Osteocyte (in vitro differentiated cells): ENCODE results near the gene ZDBF2. TPM values are rescaled to one million over a fixed set of nuclear protein-coding genes. Genes with fewer than 3 reads are reported as not detected.

Experiments
- DNase-seq: peaks from one replicate; pipeline ENCODE4 v3.0.0; 2021; ENCODE audit warnings: mixed read lengths; ENCODE audit not compliant: unreplicated experiment; ENCODE audit errors: extremely low spot score
- H3K27ac Mint-ChIP-seq: one replicate; pipeline ENCODE4 v1.8.0; 2021; ENCODE audit warnings: mild to moderate bottlenecking, mixed read lengths; ENCODE audit not compliant: unreplicated experiment
- H3K27me3 Mint-ChIP-seq: one replicate; pipeline ENCODE4 v1.8.0; 2021; ENCODE audit warnings: mixed read lengths; ENCODE audit not compliant: unreplicated experiment
- H3K36me3 Mint-ChIP-seq: one replicate; pipeline ENCODE4 v1.8.0; 2021; ENCODE audit warnings: mixed read lengths; ENCODE audit not compliant: unreplicated experiment
- H3K4me1 Mint-ChIP-seq: one replicate; pipeline ENCODE4 v1.8.0; 2021; ENCODE audit warnings: mixed read lengths; ENCODE audit not compliant: unreplicated experiment
- H3K4me3 Mint-ChIP-seq: one replicate; pipeline ENCODE4 v1.8.0; 2021; ENCODE audit warnings: mild to moderate bottlenecking, moderate library complexity, mixed read lengths; ENCODE audit not compliant: unreplicated experiment
- H3K9me3 Mint-ChIP-seq: one replicate; pipeline ENCODE4 v1.8.0; 2021; ENCODE audit warnings: mixed read lengths; ENCODE audit not compliant: unreplicated experiment
- CTCF ChIP-seq: fragments of 200-600 bp; sonication (generic); IDR thresholded peaks from 2 replicates; pipeline ENCODE4 v1.5.0; 2021; ENCODE audit warnings: antibody characterized with exemption, mild to moderate bottlenecking, moderate library complexity
- total RNA-seq: library from RNA; stranded (reverse); gene quantifications from 2 replicates; pipeline ENCODE4 v1.2.1, GENCODE V29; 2021

Gene ZDBF2
- total RNA-seq, 1 donor from 2014 or later = 28.8 TPM

DNA sequence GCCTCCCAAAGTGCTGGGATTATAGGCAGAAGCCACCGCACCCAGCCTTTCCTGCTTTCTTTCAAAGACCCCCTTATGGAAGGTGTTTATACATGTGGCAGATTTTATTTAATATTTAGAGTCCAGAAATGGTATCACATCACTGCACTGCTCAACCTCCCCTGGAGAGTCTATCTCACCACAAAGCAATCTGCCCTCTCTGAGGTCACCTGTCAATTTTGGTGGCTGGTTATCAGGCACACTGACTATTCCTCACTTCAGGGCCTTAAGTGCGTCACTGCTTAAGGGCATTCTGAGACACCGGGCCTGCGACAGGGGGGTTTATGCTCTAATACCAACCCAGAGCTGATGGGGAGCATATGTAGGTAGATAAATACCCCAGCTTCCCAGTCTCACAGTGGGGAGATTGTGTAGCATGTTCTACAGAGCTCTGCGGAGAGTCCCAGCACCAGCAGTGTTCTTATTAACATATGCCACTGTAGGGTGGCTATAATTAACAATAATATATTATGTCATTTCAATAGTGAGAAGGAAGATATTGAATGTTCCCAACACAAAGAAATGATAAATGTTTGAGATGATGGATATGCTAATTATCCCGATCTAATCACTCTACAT lies 42.7 kb upstream of the ZDBF2 start:
- H3K27ac Mint-ChIP-seq = no peak overlapping the region
- DNase-seq = no peak
- peaks cover 21% of the 10 kb centered on the region for H3K4me1 Mint-ChIP-seq
- no peak for TF ChIP-seq CTCF
- H3K9me3 Mint-ChIP-seq = peaks cover 8% of the 10 kb centered on the region
- peaks cover 9% of the 10 kb centered on the region for H3K27me3 Mint-ChIP-seq
- H3K36me3 Mint-ChIP-seq = peaks cover 2% of the 10 kb centered on the region
- H3K4me3 Mint-ChIP-seq = no peak overlapping the region

- Mint-ChIP-seq H3K4me1 (peaks cover 21% of the 10 kb centered on the region), H3K36me3 (peaks cover 2% of the 10 kb centered on the region), H3K4me3 (no peak overlapping the region), H3K27ac (no peak overlapping the region), H3K27me3 (peaks cover 9% of the 10 kb centered on the region), H3K9me3 (peaks cover 8% of the 10 kb centered on the region)
- TF ChIP-seq CTCF = no peak
- DNase-seq = no peak
Observed at GRCh38 chr2:206232287-206233035, 42.0 kb upstream of the ZDBF2 start.

DNA sequence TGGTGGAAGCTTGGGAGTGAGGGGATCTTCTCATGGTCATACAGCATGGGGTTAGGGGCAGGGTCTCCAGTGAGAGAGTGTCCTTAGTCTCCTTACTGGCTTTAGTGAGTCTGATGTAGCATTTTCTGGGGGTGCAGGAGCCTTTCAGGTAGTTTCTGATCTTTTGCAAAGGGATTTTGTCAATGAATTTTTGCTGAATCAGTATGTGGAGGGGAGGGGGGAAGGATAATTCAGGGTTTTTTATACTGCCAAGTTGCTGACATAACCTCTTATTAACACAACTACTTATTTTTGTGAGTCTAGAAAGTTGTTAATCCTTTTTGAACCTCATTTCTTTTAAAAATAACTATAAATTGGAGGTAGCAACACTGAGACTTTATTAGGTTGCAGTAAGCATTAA lies 35.3 kb upstream of the ZDBF2 start:
- TF ChIP-seq CTCF = no peak
- Mint-ChIP-seq H3K36me3 (no peaks in the 10 kb centered on the region), H3K9me3 (peaks cover 5% of the 10 kb centered on the region), H3K27me3 (peaks cover 4% of the 10 kb centered on the region), H3K27ac (no peak overlapping the region), H3K4me3 (no peak overlapping the region), H3K4me1 (no peaks in the 10 kb centered on the region)
- DNase-seq = no peak

DNA sequence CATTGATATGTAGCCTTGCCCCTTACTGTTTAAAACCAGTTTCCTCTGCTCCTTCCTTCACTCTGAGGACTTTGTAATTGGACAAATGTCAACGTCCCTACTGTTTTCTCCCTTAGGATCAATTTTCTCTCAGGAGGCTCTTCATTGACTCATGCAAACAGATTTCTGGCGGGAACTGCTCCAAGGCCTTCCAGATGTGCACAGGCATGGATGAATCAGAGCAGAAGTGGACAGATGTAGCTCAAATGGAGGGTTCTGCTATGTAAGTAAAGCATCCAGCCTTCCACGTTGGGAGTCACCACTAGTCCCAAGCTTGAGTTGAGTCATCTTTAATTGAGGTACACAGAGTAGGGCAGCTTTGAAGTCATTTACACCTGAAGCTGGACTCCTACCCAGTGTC lies 34.1 kb upstream of the ZDBF2 start:
- no peak overlapping the region for H3K27ac Mint-ChIP-seq
- no peak for TF ChIP-seq CTCF
- H3K4me1 Mint-ChIP-seq = no peaks in the 10 kb centered on the region
- no peak for DNase-seq
- peaks cover 4% of the 10 kb centered on the region for H3K27me3 Mint-ChIP-seq
- H3K4me3 Mint-ChIP-seq = no peak overlapping the region
- H3K9me3 Mint-ChIP-seq = peaks cover 5% of the 10 kb centered on the region
- H3K36me3 Mint-ChIP-seq = no peaks in the 10 kb centered on the region

- Mint-ChIP-seq H3K27me3 (peaks cover 2% of the 10 kb centered on the region), H3K27ac (no peak overlapping the region), H3K4me1 (no peaks in the 10 kb centered on the region), H3K36me3 (no peaks in the 10 kb centered on the region), H3K9me3 (no peaks in the 10 kb centered on the region), H3K4me3 (no peak overlapping the region)
- DNase-seq = no peak
- no peak for TF ChIP-seq CTCF
Observed at GRCh38 chr2:206241736-206242135, 32.7 kb upstream of the ZDBF2 start.
